GM18508 (cell line): Measurements from ENCODE around the gene MILR1.
A peak's percentile ranks its signal among the peaks of the same experiment; 100 is the strongest.
"Not testable (repeated sequence)": the region's sequence is repeated elsewhere in the genome, so short reads cannot be mapped to it uniquely, and the experiment has no call there.

Experiments
- ATAC-seq: cut with Tn5 transposase; IDR thresholded peaks from one replicate; pipeline ENCODE4 v1.9.1; 2021; ENCODE audit warnings: moderate number of reproducible peaks; ENCODE audit not compliant: insufficient read depth, unreplicated experiment

Gene MILR1

GRCh38 chr17:64466834-64467233 lies 17.9 kb downstream of the MILR1 start:
- not testable (repeated sequence) for ATAC-seq

- ATAC-seq, result no peak
These were observed 21.7 kb downstream of the MILR1 start for GRCh38 chr17:64470625-64471024.

- ATAC-seq, result no peak
These were observed 22.5 kb downstream of the MILR1 start for GRCh38 chr17:64471440-64471839.

- ATAC-seq, result no peak
These were observed 23.6 kb downstream of the MILR1 start for GRCh38 chr17:64472564-64472963.

GRCh38 chr17:64477849-64478248 lies 28.9 kb downstream of the MILR1 start:
- ATAC-seq, result no peak

- no peak for ATAC-seq
These were observed 32.0 kb downstream of the MILR1 start for GRCh38 chr17:64480951-64481350.

GRCh38 chr17:64484380-64484779 lies 35.5 kb downstream of the MILR1 start:
- ATAC-seq, result no peak

- no peak for ATAC-seq
These were observed 39.4 kb downstream of the MILR1 start for GRCh38 chr17:64488301-64488700.

- no peak for ATAC-seq
These were observed 42.3 kb downstream of the MILR1 start for GRCh38 chr17:64491034-64491860.

GRCh38 chr17:64491994-64492393 lies 43.1 kb downstream of the MILR1 start:
- ATAC-seq, result no peak

GRCh38 chr17:64492481-64493109 lies 43.7 kb downstream of the MILR1 start:
- ATAC-seq, result no peak

- ATAC-seq, result no peak
These were observed 45.2 kb downstream of the MILR1 start for GRCh38 chr17:64494121-64494520.

- not testable (repeated sequence) for ATAC-seq
These were observed 46.4 kb downstream of the MILR1 start for GRCh38 chr17:64495300-64495699.

- ATAC-seq, result no peak
These were observed 47.5 kb downstream of the MILR1 start for GRCh38 chr17:64496348-64496785.

GRCh38 chr17:64496786-64497564 lies 48.1 kb downstream of the MILR1 start, which contains the start of gene POLG2:
TSS of gene POLG2 (minus strand) at chr17:64497054. CDS start at chr17:64496968, 86 bp downstream.
- ATAC-seq, result peak; percentile 48

GRCh38 chr17:64497565-64498035 lies 48.7 kb downstream of the MILR1 start:
- ATAC-seq, result no peak

- ATAC-seq, result no peak
These were observed 49.6 kb downstream of the MILR1 start for GRCh38 chr17:64498308-64499203.

- ATAC-seq, result no peak
These were observed 51.0 kb downstream of the MILR1 start for GRCh38 chr17:64499805-64500486.

GRCh38 chr17:64500487-64500859 lies 51.6 kb downstream of the MILR1 start:
- ATAC-seq, result no peak
